Raji (cell line): ENCODE data around the gene PIM2.

Experiments used
- POLR2A ChIP-seq: IDR thresholded peaks from 2 replicates; pipeline ENCODE4 v1.6.1; 2011; ENCODE audit warnings: low read depth, low read length, control low read depth; ENCODE audit not compliant: insufficient read depth

Gene PIM2

GRCh38 chrX:48902776-48903175 is 16.0 kb downstream of the PIM2 start:
- TF ChIP-seq POLR2A, result no peak

GRCh38 chrX:48902135-48902534 is 16.7 kb downstream of the PIM2 start:
- TF ChIP-seq POLR2A, result no peak

GRCh38 chrX:48901069-48901468 is 17.8 kb downstream of the PIM2 start:
- TF ChIP-seq POLR2A, result no peak

GRCh38 chrX:48899078-48899410 is 19.8 kb downstream of the PIM2 start:
- TF ChIP-seq POLR2A, result no peak

- peak; percentile 87 for TF ChIP-seq POLR2A
These were observed 21.1 kb downstream of the PIM2 start, which contains the start of the genes PQBP1 and TIMM17B for GRCh38 chrX:48897625-48898306. PQBP1 (plus strand) TSS chrX:48897930; CDS start chrX:48898510, 580 bp downstream. TIMM17B (minus strand) TSS chrX:48897768; CDS start chrX:48897749, 19 bp downstream.

- TF ChIP-seq POLR2A, result no peak
These were observed 21.6 kb downstream of the PIM2 start for GRCh38 chrX:48897157-48897624.

GRCh38 chrX:48896611-48897011 is 22.2 kb downstream of the PIM2 start:
- TF ChIP-seq POLR2A, result no peak

- no peak for TF ChIP-seq POLR2A
These were observed 23.9 kb downstream of the PIM2 start for GRCh38 chrX:48894891-48895290.

GRCh38 chrX:48893556-48894348 is 25.1 kb downstream of the PIM2 start:
- TF ChIP-seq POLR2A, result no peak

- TF ChIP-seq POLR2A, result no peak
These were observed 25.9 kb downstream of the PIM2 start for GRCh38 chrX:48892896-48893295.

- no peak for TF ChIP-seq POLR2A
These were observed 27.2 kb downstream of the PIM2 start for GRCh38 chrX:48891402-48892288.

GRCh38 chrX:48890934-48891401 is 27.9 kb downstream of the PIM2 start:
- no peak for TF ChIP-seq POLR2A

GRCh38 chrX:48890296-48890925 is 28.4 kb downstream of the PIM2 start:
- no peak for TF ChIP-seq POLR2A

- TF ChIP-seq POLR2A, result no peak
These were observed 35.1 kb downstream of the PIM2 start for GRCh38 chrX:48883729-48884128.

- TF ChIP-seq POLR2A, result no peak
These were observed 54.6 kb downstream of the PIM2 start for GRCh38 chrX:48864210-48864609.
